ENCODE data around the gene PNPLA2. TPM values are rescaled to one million over a fixed set of nuclear protein-coding genes. Genes with fewer than 3 reads are reported as not detected.
A peak's percentile ranks its signal among the peaks of the same experiment; 100 is the strongest.

Gene PNPLA2, protein sequence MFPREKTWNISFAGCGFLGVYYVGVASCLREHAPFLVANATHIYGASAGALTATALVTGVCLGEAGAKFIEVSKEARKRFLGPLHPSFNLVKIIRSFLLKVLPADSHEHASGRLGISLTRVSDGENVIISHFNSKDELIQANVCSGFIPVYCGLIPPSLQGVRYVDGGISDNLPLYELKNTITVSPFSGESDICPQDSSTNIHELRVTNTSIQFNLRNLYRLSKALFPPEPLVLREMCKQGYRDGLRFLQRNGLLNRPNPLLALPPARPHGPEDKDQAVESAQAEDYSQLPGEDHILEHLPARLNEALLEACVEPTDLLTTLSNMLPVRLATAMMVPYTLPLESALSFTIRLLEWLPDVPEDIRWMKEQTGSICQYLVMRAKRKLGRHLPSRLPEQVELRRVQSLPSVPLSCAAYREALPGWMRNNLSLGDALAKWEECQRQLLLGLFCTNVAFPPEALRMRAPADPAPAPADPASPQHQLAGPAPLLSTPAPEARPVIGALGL
- 195 TPM for total RNA-seq
- polyA plus RNA-seq = 10 to 100 TPM; 23.9 to 28.0 (median 24.6) TPM

DNA sequence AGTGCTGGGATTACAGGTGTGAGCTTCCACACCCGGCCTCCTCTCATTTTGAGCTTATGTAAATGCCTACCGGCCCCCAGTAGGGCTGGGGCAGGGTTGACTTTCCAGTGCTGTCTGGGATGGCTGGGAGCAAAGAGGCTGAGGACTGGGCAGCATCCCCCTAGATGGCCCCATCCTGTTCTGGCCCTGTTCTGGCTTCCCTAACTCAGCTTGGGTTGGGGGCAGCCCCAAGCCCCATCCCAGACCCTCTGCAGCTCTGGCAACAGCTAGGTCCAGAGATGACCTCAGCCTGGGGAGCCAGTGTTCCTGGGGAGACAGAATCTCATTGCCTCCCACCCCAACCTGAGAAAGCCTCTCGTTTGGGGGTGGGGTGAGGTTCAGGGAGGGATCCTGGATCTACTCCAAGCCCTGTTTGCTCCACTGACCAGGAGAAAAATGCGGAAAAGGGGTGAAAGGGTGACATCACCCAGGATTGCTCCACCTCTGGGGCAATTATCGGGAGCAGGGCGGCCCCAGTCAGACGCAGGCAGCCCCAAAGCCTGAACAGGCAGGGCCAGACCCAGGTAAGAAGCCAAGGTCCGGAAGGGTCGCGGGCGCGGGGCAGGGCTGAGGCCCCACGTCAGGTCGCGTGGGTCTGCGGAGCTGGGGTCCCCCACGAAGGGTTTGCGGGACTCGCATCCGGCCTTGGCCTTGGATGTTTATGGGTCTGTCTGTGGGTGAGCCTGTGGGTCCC, at the start of gene PNPLA2:
TSS of gene PNPLA2 (plus strand) at position 519 of the 733 bp plus-strand sequence. CDS start 805 bp downstream, outside the sequence.
- Mint-ChIP-seq H3K27me3 (no peaks in the 10 kb centered on the region), H3K4me1 (peaks cover 0 to 25% (median 7%) of the 10 kb centered on the region in 4 donors), H3K27ac (peak within 1 kb of the TSS in 2 of 3 donors; percentile 75 to 90), H3K9me3 (no peaks in the 10 kb centered on the region), H3K4me3 (peak within 1 kb of the TSS; percentile 90 to 95 (median 92)), H3K36me3 (peaks cover 4% of the 10 kb centered on the region)
- no peak for ATAC-seq (ENCODE audit: low read depth in 2 of 2)
- no peak for DNase-seq
- H3K9me3 ChIP-seq (ENCODE audit: control insufficient read depth in 2 of 2, low read length in 2 of 2) = no peaks in the 10 kb centered on the region
- peak within 1 kb of the TSS; percentile 96 for H3K27ac ChIP-seq (ENCODE audit: insufficient read depth, low read length, poor library complexity, severe bottlenecking)
- peaks cover 21% of the 10 kb centered on the region for H3K4me1 ChIP-seq (ENCODE audit: control insufficient read depth, insufficient read depth, low read length, poor library complexity, severe bottlenecking)
- H3K27me3 ChIP-seq (ENCODE audit: control insufficient read depth, insufficient read depth, low read length) = no peaks in the 10 kb centered on the region
- no peak within 1 kb of the TSS for H3K4me3 ChIP-seq (ENCODE audit: low read depth, low read length)
- peaks cover 5% of the 10 kb centered on the region for H3K36me3 ChIP-seq (ENCODE audit: control insufficient read depth, insufficient read depth, low read length)

- no peak for ATAC-seq (ENCODE audit: low read depth in 2 of 2)
- peak overlapping the region in 1 of 4 donors; percentile 27 for H3K4me3 Mint-ChIP-seq
- no peaks in the 10 kb centered on the region for H3K36me3 Mint-ChIP-seq
- Histone ChIP-seq H3K4me3 (ENCODE audit: low read depth, low read length) (no peak overlapping the region), H3K9me3 (ENCODE audit: control insufficient read depth in 2 of 2, low read length in 2 of 2) (no peaks in the 10 kb centered on the region), H3K36me3 (ENCODE audit: control insufficient read depth, insufficient read depth, low read length) (peaks cover 8% of the 10 kb centered on the region), H3K27me3 (ENCODE audit: control insufficient read depth, insufficient read depth, low read length) (no peaks in the 10 kb centered on the region), H3K4me1 (ENCODE audit: control insufficient read depth, insufficient read depth, low read length, poor library complexity, severe bottlenecking) (no peaks in the 10 kb centered on the region), H3K27ac (ENCODE audit: insufficient read depth, low read length, poor library complexity, severe bottlenecking) (no peak overlapping the region)
- H3K27me3 Mint-ChIP-seq = no peaks in the 10 kb centered on the region
- no peaks in the 10 kb centered on the region for H3K9me3 Mint-ChIP-seq
- no peak for DNase-seq
- H3K4me1 Mint-ChIP-seq = peaks cover 0 to 6% (median 0%) of the 10 kb centered on the region in 4 donors
- no peak overlapping the region for H3K27ac Mint-ChIP-seq
Observed at GRCh38 chr11:769887-770641, 48.6 kb upstream of the PNPLA2 start.

DNA sequence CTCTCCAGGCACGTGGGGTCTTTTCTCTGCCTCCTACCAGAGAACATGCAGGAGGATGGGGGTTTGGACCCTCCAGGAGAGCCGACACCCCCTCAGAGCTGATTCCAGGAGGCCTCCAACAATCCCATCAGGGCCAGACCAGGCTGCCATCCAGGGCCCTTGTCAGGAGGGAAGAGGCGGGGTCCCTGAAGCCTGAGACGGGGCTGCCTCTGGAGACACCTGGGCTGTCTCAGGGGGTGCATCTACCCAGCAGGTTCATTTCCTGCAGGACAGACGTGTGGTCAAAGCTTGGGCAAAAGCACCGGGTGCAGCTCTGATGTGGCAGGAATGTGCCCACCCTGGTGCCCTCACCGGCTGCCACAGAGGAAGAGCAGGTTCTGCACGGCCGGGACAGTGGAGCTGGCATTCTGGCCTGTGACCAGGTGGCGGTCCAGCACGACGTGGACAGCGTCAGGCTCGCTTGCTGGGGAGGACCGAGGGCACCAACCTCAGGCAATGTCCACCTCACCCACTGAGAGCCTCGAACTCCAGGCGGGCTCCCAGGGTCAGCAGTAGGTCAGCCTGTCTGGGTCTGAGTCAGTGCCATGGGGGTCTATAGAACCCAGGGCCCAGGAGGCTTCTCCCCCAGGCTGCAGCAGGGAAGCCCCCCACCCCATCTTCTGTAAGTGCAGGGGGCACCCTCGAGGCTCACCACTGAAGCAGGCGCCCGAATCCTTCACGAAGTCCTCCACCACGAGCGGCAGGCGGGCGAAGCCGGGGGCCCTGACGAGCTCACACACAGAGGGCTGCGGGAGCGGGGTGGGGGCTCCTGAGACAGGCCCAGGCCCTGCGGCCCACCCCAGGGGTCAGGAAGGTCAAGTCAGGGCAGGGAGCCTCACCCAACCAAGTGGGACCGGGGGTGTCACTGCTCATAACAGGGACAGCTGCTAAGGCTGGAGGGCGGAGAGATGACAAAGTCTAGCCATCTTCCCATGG, 47.8 kb upstream of the PNPLA2 start:
- Mint-ChIP-seq H3K4me1 (peaks cover 0 to 12% (median 0%) of the 10 kb centered on the region in 4 donors), H3K36me3 (no peaks in the 10 kb centered on the region), H3K27me3 (no peaks in the 10 kb centered on the region), H3K27ac (no peak overlapping the region), H3K4me3 (no peak overlapping the region), H3K9me3 (no peaks in the 10 kb centered on the region)
- Histone ChIP-seq H3K27me3 (ENCODE audit: control insufficient read depth, insufficient read depth, low read length) (no peaks in the 10 kb centered on the region), H3K9me3 (ENCODE audit: control insufficient read depth in 2 of 2, low read length in 2 of 2) (no peaks in the 10 kb centered on the region), H3K4me3 (ENCODE audit: low read depth, low read length) (no peak overlapping the region), H3K27ac (ENCODE audit: insufficient read depth, low read length, poor library complexity, severe bottlenecking) (no peak overlapping the region), H3K36me3 (ENCODE audit: control insufficient read depth, insufficient read depth, low read length) (peaks cover 8% of the 10 kb centered on the region), H3K4me1 (ENCODE audit: control insufficient read depth, insufficient read depth, low read length, poor library complexity, severe bottlenecking) (peaks cover 7% of the 10 kb centered on the region)
- no peak for ATAC-seq (ENCODE audit: low read depth in 2 of 2)
- no peak for DNase-seq

- Histone ChIP-seq H3K36me3 (ENCODE audit: control insufficient read depth, insufficient read depth, low read length) (peaks cover 8% of the 10 kb centered on the region), H3K4me3 (ENCODE audit: low read depth, low read length) (no peak overlapping the region), H3K9me3 (ENCODE audit: control insufficient read depth in 2 of 2, low read length in 2 of 2) (no peaks in the 10 kb centered on the region), H3K27ac (ENCODE audit: insufficient read depth, low read length, poor library complexity, severe bottlenecking) (no peak overlapping the region), H3K4me1 (ENCODE audit: control insufficient read depth, insufficient read depth, low read length, poor library complexity, severe bottlenecking) (peaks cover 15% of the 10 kb centered on the region), H3K27me3 (ENCODE audit: control insufficient read depth, insufficient read depth, low read length) (no peaks in the 10 kb centered on the region)
- ATAC-seq (ENCODE audit: low read depth in 2 of 2) = no peak
- DNase-seq = no peak
- Mint-ChIP-seq H3K27ac (no peak overlapping the region), H3K4me3 (no peak overlapping the region), H3K4me1 (peaks cover 0 to 19% (median 5%) of the 10 kb centered on the region in 4 donors), H3K36me3 (no peaks in the 10 kb centered on the region), H3K27me3 (no peaks in the 10 kb centered on the region), H3K9me3 (no peaks in the 10 kb centered on the region)
Observed at GRCh38 chr11:771617-772204, 47.0 kb upstream of the PNPLA2 start.

- Histone ChIP-seq H3K27ac (ENCODE audit: insufficient read depth, low read length, poor library complexity, severe bottlenecking) (no peak overlapping the region), H3K4me1 (ENCODE audit: control insufficient read depth, insufficient read depth, low read length, poor library complexity, severe bottlenecking) (peaks cover 17% of the 10 kb centered on the region), H3K9me3 (ENCODE audit: control insufficient read depth in 2 of 2, low read length in 2 of 2) (no peaks in the 10 kb centered on the region), H3K4me3 (ENCODE audit: low read depth, low read length) (no peak overlapping the region), H3K36me3 (ENCODE audit: control insufficient read depth, insufficient read depth, low read length) (peaks cover 5% of the 10 kb centered on the region), H3K27me3 (ENCODE audit: control insufficient read depth, insufficient read depth, low read length) (no peaks in the 10 kb centered on the region)
- H3K4me3 Mint-ChIP-seq = peak overlapping the region in 1 of 4 donors; percentile 38
- ATAC-seq (ENCODE audit: low read depth in 2 of 2) (no peak), DNase-seq (no peak)
- peaks cover 0 to 19% (median 5%) of the 10 kb centered on the region in 4 donors for H3K4me1 Mint-ChIP-seq
- no peaks in the 10 kb centered on the region for H3K27me3 Mint-ChIP-seq
- no peaks in the 10 kb centered on the region for H3K36me3 Mint-ChIP-seq
- H3K27ac Mint-ChIP-seq = no peak overlapping the region
- H3K9me3 Mint-ChIP-seq = no peaks in the 10 kb centered on the region
Observed at GRCh38 chr11:772429-773390, 46.0 kb upstream of the PNPLA2 start.

DNA sequence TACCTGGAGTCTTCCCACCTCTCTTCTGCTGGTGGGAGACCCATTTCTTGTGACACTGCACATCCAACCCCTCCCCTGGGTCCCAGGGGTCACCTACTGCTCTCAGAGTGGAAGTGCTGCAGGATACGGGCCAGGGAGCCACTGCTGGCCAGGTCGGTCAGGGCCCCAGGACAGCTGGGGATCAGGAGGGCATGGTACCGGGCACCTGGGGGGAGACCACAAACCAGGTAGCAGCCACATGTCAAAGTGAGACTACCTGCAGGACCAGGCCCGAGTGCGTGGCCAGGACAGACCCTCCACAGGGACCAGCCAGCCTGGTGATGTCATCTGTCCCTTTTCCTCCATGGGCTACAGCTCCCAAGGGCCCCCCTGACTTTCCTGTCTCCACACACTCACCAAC, 45.3 kb upstream of the PNPLA2 start:
- Mint-ChIP-seq H3K9me3 (no peaks in the 10 kb centered on the region), H3K4me1 (peaks cover 0 to 25% (median 5%) of the 10 kb centered on the region in 4 donors), H3K36me3 (no peaks in the 10 kb centered on the region), H3K27me3 (no peaks in the 10 kb centered on the region), H3K4me3 (peak overlapping the region in 1 of 4 donors; percentile 85), H3K27ac (no peak overlapping the region)
- H3K27ac ChIP-seq (ENCODE audit: insufficient read depth, low read length, poor library complexity, severe bottlenecking) = no peak overlapping the region
- no peaks in the 10 kb centered on the region for H3K27me3 ChIP-seq (ENCODE audit: control insufficient read depth, insufficient read depth, low read length)
- H3K36me3 ChIP-seq (ENCODE audit: control insufficient read depth, insufficient read depth, low read length) = peaks cover 5% of the 10 kb centered on the region
- H3K4me3 ChIP-seq (ENCODE audit: low read depth, low read length) = no peak overlapping the region
- DNase-seq = no peak
- no peak for ATAC-seq (ENCODE audit: low read depth in 2 of 2)
- no peaks in the 10 kb centered on the region for H3K9me3 ChIP-seq (ENCODE audit: control insufficient read depth in 2 of 2, low read length in 2 of 2)
- peaks cover 24% of the 10 kb centered on the region for H3K4me1 ChIP-seq (ENCODE audit: control insufficient read depth, insufficient read depth, low read length, poor library complexity, severe bottlenecking)
